ENCODE measurements around the gene PPM1L.

Gene PPM1L

GRCh38 chr3:160809453-160809852 is 53.4 kb downstream of the PPM1L start:
- DNase-seq (ENCODE audit: low read depth), result no peak

DNA sequence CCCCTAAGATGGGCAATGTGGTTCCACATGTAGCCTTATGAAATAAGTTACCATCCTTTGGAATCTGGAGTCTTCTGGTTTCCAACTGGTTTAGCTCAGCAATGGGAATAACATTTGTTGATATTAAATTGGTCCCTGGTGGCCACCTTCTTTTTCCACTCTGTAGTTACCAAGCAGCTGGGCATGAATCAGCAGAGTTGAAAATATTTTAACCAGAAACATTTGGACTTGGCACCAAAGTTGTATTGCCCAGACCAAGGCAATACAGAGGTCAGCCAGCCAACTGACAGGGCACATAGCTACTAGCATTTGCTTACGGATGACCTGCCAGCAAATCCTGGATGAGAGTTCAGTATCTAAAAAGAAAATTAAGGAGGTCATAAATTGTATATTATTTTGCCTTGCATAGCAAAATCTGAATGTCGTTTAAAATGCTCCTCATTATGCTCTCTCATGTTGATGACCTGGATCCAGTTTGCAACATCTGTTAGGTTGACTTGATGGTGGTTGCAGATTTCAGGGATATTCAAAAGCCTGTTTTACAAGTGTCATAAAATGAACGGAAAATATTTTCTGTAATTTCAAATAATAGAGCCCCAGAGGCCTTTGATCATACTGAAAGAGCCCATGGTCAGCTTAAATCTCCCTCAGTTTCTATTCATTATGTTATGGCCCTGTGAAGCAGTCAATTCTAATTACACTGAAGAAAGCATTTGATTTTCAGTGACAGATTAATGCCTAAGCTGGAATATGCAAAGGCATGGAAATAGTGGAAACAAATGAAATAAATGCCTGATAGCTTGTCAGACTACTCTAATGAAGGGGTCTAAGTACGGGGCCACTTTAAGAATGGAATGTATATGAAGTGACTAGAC is 54.6 kb downstream of the PPM1L start:
- no peak for DNase-seq (ENCODE audit: low read depth)

DNA sequence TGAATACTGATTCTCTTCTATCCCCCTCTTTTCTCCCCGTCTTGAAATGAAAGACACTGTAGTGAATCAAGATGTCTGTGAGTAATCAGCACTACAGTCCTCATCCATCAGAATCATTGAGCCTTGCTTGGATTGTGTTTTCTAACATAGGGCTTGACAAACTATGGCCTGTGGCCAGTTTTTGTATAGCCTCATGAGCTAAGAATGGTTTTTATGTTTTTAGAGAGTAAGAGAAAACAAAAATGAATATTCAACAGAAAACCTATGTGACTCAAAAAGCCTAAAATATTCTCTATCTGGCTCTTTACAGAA is 55.2 kb downstream of the PPM1L start:
- no peak for DNase-seq (ENCODE audit: low read depth)

DNA sequence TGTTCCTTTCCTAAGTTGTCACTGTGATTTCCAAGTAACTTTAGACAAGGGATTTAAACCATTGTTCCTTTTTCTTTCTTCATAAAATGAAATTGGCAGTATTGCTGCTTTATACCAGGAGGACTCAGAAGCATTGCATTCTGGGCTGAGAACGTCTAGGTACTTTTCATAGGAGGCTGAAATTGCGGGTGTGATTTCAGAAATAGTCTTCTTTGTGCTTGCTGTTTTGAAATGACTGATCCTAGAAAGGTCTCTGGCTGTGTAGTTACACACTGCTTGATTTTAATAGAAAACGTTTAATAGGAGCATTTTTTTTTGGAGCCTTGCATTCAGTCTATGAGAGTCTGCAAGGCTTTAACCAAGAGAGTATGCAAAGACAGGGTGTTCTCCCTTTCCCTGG is 56.3 kb downstream of the PPM1L start:
- DNase-seq (ENCODE audit: low read depth), result no peak

DNA sequence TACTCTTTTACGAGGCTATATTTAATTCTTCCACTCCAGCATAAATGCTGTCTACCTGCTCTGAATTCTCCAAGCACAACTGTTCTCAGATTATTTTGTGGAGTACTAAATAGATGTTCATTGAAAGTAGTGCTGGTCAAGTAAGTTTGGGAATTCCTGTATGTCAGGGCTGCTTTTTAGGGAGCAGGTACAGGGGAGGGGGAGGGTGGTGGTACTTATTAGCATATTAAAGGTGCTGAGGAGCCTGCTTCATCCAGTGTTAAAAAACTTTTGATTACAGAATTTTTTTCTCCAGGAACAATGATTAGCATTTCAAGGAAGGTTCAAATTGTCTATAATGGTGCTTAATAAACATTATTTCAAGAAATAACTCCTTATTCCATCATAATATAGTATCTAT is 59.2 kb downstream of the PPM1L start:
- no peak for DNase-seq (ENCODE audit: low read depth)

DNA sequence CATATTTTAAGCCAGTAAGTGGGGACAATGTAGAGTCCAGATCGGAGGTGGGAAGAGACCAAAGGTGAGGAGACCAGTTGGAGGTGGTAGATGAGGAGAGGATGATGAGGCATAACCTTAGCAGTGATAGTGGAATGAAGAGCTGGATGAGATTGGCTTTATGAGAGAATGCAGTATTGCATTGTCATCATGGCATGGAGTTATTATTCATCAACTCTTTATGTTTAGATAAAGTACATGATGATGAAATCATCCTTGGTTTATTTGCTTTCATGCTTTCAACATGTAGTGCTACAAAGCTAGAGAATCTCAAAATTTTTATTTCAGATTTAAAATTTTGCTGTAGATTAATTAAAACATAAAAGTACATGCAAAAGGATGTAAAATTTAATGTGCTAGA is 64.0 kb downstream of the PPM1L start:
- no peak for DNase-seq (ENCODE audit: low read depth)

GRCh38 chr3:160820430-160820829 is 64.4 kb downstream of the PPM1L start:
- DNase-seq (ENCODE audit: low read depth), result no peak

- no peak for DNase-seq (ENCODE audit: low read depth)
These were observed 66.9 kb downstream of the PPM1L start for GRCh38 chr3:160822936-160823335.

- DNase-seq (ENCODE audit: low read depth), result no peak
These were observed 69.3 kb downstream of the PPM1L start for GRCh38 chr3:160825311-160825800.

- DNase-seq (ENCODE audit: low read depth), result no peak
These were observed 70.4 kb downstream of the PPM1L start for GRCh38 chr3:160826408-160826807.

- DNase-seq (ENCODE audit: low read depth), result no peak
These were observed 71.0 kb downstream of the PPM1L start for GRCh38 chr3:160826991-160827390.

DNA sequence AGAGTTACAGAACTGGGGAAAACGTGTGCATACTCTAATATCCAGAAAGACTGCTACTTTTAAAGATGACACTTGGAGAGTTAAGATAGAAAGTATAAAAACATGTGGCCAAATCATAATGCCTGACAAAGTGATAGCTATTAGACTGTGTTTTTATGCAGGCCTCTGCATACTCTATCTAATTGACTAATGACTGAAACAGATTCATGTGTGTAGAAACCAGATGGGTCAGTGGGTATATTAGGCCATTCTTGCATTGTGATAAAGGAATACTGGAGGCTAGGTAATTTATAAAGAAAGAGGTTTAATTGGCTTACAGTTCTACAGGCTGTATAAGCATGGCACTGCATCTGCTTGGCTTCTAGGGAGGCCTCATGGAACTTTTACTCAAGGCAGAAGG is 71.5 kb downstream of the PPM1L start:
- DNase-seq (ENCODE audit: low read depth), result no peak

DNA sequence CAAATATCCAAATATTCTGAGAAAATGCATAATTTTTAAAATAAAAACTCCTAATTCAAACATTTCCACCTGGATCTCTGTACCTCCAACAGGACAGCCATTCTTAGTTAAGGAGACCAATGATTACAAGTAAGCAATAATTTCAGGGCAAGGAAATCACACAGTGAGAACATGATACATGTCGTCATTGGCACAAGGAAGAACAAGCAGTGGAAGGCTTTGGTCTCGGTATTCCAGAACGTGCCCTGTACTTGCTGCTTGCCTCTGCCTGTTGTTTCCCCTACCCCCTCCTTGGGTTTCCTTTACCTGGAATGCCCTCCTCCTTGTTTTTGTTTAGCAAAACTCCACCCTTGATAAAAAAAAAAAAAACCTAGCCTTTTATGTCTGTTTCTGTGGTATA is 72.8 kb downstream of the PPM1L start:
- DNase-seq (ENCODE audit: low read depth), result no peak

GRCh38 chr3:160829486-160830009 is 73.5 kb downstream of the PPM1L start:
- DNase-seq (ENCODE audit: low read depth), result no peak

DNA sequence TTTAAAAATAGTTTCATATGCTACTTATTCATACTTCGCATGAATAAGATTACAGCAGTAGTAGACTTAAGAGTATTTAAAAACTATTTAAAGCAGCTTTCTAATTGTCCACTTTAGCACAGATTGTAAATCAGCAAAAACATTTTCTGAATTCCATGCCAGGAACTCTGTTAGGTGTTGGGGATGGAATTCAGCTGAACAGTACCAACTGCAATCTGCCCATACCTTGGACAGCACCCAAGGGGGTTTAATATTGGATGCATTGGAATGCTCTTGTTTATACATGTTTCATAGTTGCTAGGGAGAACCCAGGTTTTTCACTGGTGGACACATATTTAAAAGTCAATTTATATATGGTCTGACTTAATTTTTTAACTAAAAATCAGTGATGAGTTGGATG is 74.8 kb downstream of the PPM1L start:
- DNase-seq (ENCODE audit: low read depth), result no peak

DNA sequence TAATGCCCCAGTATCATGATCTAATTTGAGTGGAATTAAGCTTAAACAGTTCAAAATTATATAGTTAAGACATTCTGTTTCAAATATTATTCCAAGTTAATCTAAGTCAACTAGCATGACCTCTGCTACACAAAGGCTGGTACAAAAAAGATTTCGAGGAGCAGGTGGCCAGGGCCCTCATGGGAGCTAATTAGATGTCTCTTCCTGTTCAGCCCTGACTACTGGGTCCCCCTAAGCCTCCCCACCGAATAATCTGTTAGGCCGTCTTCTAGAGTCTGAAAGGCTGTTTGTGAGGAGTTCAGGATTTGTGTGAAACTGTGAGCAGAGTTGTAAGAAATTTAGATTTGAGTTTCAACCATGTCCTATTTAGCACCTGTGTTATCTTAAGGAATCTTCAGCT is 75.4 kb downstream of the PPM1L start:
- DNase-seq (ENCODE audit: low read depth), result no peak

- DNase-seq (ENCODE audit: low read depth), result no peak
These were observed 81.5 kb downstream of the PPM1L start for GRCh38 chr3:160837394-160837980.

- no peak for DNase-seq (ENCODE audit: low read depth)
These were observed 84.6 kb downstream of the PPM1L start for GRCh38 chr3:160840590-160840989.

DNA sequence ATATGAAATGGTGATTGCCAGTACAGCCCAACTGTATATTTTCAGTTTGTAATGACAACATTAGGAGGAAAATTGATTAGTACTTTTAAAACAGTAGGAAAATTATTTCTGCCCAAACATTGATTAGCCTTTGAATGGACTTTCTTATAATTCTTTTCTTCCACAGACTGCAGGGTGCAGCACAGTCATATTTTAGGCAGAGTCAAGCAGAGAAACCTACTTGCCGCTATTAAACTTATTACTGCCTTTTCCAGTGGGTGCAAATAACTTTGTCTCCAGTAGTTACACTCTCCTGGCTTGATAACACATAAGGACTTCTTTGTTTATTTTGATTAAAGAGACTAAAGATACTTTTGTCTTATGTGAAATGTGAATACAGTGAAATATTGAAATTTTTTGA is 85.4 kb downstream of the PPM1L start:
- no peak for DNase-seq (ENCODE audit: low read depth)

DNA sequence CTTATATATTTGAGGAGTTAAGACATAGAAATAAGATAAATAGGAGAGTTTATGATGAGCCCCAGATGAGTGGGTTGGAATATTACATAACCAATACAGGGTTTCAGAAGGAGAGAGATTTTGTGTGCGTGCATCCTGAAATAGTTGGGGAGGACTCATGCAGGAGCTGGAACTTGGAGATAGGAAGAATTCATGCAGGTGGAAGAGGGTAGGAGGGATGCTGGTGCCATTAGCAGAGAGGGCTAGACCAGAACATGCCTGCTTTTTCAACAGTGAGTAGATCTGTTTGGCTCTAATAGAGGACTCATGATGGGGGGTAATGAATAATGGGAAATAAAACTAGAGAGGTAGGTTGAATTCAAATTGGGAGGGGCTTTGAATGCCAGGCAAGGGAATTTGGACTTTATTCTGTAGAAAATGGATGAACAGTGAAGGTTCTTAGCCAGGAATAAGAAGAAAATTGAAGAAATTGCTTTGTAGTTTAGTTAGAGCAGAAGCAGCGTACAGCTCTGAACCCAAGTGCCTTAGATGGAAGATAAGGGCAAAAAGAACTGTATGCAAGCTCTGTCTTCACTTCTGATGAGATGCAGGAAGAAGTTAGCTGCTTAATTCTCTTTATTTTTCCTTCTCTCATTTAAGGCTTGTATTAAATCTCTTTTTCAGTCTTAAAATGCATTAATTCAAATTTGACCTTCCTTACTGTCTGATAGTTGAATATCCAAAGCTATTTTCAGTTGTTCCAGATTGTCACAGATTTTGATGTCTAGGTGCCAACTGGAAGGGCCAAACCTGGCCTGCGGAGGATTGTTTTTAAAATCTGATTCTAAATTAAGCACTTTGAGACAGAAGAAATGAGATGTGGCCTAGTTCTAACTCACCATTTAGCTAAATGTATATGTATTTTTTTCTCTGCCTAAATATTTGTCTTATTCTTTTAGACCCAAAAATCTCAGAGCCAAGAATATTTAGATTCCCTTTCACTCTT is 86.3 kb downstream of the PPM1L start:
- DNase-seq (ENCODE audit: low read depth), result no peak

GRCh38 chr3:160851629-160852210 is 95.7 kb downstream of the PPM1L start:
- no peak for DNase-seq (ENCODE audit: low read depth)

- DNase-seq (ENCODE audit: low read depth), result no peak
These were observed 96.8 kb downstream of the PPM1L start for GRCh38 chr3:160852856-160853255.

Measured in activated T-cell treated with anti-CD3 and anti-CD28 coated beads for 1 hour (primary cell).